Esophagus muscularis mucosa (tissue), 3 donors: ENCODE data around the gene NGEF.

Source experiments
- CTCF ChIP-seq, 3 experiments: fragments of 200-600 bp in 2 of 3; fragments of 450-650 bp in 1 of 3; sonication (generic) in 2 of 3; IDR thresholded peaks; one replicate each; pipeline ENCODE4 v1.5.1; 2017 to 2019; ENCODE audit warnings: antibody characterized with exemption in 3 of 3, mild to moderate bottlenecking in 2 of 3, moderate library complexity in 1 of 3
- POLR2A ChIP-seq: fragments of 450-650 bp; IDR thresholded peaks from one replicate; pipeline ENCODE4 v1.6.1; 2017; ENCODE audit warnings: antibody characterized with exemption, moderate library complexity, mild to moderate bottlenecking, low read depth

DNA sequence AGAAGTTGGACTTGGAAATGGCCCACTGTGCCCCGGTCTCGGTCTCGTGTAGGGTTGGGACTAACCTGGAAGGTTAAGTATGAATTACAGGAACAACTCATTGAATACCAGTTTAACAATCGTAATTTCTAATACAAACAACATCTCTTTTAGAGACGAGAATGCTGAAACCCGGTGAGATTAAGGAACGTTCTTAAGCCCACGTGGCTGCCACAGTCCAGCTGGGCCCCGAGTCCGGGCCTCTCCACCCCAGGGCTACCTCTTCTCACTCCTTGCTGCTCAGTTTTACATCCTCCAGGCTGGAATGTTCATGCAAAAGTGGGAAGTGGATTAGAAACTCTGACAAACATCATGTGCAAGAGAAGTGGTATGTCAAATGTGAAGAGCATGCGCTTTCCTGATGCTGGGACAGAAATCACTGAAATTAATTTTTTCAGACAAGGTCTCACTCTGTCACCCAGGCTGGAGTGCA is 29.4 kb downstream of the NGEF start:
- TF ChIP-seq CTCF (IDR thresholded peaks at IDR 0.05) (no peak), POLR2A (no peak)
